ENCODE results near the gene PPT1. TPM values are rescaled to one million over a fixed set of nuclear protein-coding genes. Genes with fewer than 3 reads are reported as not detected.
A peak's percentile ranks its signal among the peaks of the same experiment; 100 is the strongest.
"Not testable (repeated sequence)": the region's sequence is repeated elsewhere in the genome, so short reads cannot be mapped to it uniquely, and the experiment has no call there.

The PPT1 gene
- total RNA-seq, 1 donor from 2014 or later: 82.7 TPM

GRCh38 chr1:40040511-40041465 is 56.3 kb downstream of the PPT1 start, which contains the start of gene CAP1:
Gene CAP1 (plus strand): TSS chr1:40040729. CDS start chr1:40059347, 18,618 bp downstream.
- H3K4me3 ChIP-seq (ENCODE audit: low read depth, low read length): peak within 1 kb of the TSS; percentile 87
- TF ChIP-seq, protein P1, sequence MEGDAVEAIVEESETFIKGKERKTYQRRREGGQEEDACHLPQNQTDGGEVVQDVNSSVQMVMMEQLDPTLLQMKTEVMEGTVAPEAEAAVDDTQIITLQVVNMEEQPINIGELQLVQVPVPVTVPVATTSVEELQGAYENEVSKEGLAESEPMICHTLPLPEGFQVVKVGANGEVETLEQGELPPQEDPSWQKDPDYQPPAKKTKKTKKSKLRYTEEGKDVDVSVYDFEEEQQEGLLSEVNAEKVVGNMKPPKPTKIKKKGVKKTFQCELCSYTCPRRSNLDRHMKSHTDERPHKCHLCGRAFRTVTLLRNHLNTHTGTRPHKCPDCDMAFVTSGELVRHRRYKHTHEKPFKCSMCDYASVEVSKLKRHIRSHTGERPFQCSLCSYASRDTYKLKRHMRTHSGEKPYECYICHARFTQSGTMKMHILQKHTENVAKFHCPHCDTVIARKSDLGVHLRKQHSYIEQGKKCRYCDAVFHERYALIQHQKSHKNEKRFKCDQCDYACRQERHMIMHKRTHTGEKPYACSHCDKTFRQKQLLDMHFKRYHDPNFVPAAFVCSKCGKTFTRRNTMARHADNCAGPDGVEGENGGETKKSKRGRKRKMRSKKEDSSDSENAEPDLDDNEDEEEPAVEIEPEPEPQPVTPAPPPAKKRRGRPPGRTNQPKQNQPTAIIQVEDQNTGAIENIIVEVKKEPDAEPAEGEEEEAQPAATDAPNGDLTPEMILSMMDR (IDR thresholded peaks at IDR 0.05; ENCODE audit: insufficient read depth, low read length, poor library complexity, severe bottlenecking): no peak
- peak; percentile 92 for DNase-seq (ENCODE audit: low read depth)
- H3K27me3 ChIP-seq (ENCODE audit: control insufficient read depth, insufficient read depth, low read length): no peaks in the 10 kb centered on the region
- H3K36me3 ChIP-seq (ENCODE audit: control insufficient read depth, insufficient read depth, low read length): peaks cover 2% of the 10 kb centered on the region

DNA sequence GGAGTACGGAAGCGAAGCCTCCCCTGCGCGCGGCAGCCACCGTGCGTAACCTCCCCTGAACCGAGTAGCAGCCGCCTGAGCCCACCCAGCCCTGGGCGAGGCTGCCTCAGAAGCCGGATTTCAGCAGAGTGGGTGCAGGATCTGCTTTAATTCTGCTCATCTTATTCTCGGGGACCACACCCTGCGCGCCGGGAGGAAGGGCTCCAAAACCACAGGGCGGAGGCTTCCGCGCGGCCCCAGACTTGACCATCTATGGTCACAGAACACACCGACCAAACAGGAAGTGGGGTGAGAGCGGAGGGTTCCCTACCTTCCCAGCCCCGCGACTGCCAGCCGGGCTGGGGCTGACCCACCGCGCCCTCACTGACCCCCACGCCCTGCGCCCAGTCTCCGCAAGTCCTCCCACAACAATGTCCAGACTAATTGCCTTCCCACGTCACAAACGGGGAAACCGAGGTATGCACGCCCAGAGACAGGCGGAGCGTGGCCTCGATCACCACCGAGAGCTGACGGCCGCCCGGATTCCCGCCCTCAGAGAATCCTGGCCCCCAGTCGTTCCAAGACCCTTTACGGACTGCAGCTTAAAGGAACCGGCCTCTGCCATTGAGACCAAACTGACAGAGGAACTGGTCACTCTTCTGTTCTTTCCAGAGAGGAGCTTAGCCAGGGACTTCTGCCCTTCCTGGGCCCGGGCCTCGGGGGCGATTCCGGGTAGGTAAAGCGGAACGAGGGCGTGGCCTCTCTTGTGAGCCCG is 57.1 kb downstream of the PPT1 start:
- TF ChIP-seq, protein P1 (IDR thresholded peaks at IDR 0.05; ENCODE audit: insufficient read depth, low read length, poor library complexity, severe bottlenecking): no peak
- H3K36me3 ChIP-seq (ENCODE audit: control insufficient read depth, insufficient read depth, low read length): peaks cover 2% of the 10 kb centered on the region
- no peaks in the 10 kb centered on the region for H3K27me3 ChIP-seq (ENCODE audit: control insufficient read depth, insufficient read depth, low read length)
- peak overlapping the region; percentile 81 for H3K4me3 ChIP-seq (ENCODE audit: low read depth, low read length)
- DNase-seq (ENCODE audit: low read depth): peak; percentile 70

GRCh38 chr1:40039245-40039756 is 57.8 kb downstream of the PPT1 start:
- no peak for DNase-seq (ENCODE audit: low read depth)
- TF ChIP-seq, protein P1 (IDR thresholded peaks at IDR 0.05; ENCODE audit: insufficient read depth, low read length, poor library complexity, severe bottlenecking): peak; percentile 21
- Histone ChIP-seq H3K36me3 (ENCODE audit: control insufficient read depth, insufficient read depth, low read length) (peaks cover 2% of the 10 kb centered on the region), H3K4me3 (ENCODE audit: low read depth, low read length) (peak overlapping the region; percentile 81), H3K27me3 (ENCODE audit: control insufficient read depth, insufficient read depth, low read length) (no peaks in the 10 kb centered on the region)

DNA sequence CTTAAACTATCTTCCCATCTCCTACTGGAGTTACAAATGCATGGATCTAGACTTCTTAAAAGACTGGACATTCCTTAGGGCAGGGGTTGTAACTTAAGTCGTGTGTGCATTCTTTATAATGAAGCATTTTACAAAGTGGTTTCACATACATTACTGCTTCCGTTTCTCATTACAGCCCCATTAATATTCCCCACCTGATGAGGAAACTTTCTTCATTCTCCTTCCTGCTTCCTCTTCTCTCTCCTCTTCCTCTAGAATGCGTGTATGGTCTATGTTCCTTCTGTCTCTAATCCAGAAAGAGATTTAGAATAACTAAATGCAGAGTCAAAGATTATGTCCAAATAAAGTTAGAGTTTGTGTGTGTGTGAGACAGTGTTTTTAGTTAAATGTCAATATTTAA is 58.4 kb downstream of the PPT1 start:
- H3K4me3 ChIP-seq (ENCODE audit: low read depth, low read length): no peak overlapping the region
- H3K36me3 ChIP-seq (ENCODE audit: control insufficient read depth, insufficient read depth, low read length): peaks cover 2% of the 10 kb centered on the region
- DNase-seq (ENCODE audit: low read depth): no peak
- no peaks in the 10 kb centered on the region for H3K27me3 ChIP-seq (ENCODE audit: control insufficient read depth, insufficient read depth, low read length)
- TF ChIP-seq, protein P1 (IDR thresholded peaks at IDR 0.05; ENCODE audit: insufficient read depth, low read length, poor library complexity, severe bottlenecking): no peak

- DNase-seq (ENCODE audit: low read depth); H3K36me3 ChIP-seq (ENCODE audit: control insufficient read depth, insufficient read depth, low read length); H3K27me3 ChIP-seq (ENCODE audit: control insufficient read depth, insufficient read depth, low read length); H3K4me3 ChIP-seq (ENCODE audit: low read depth, low read length): not testable (repeated sequence)
Observed at GRCh38 chr1:40037254-40037653, 59.8 kb downstream of the PPT1 start.

DNA sequence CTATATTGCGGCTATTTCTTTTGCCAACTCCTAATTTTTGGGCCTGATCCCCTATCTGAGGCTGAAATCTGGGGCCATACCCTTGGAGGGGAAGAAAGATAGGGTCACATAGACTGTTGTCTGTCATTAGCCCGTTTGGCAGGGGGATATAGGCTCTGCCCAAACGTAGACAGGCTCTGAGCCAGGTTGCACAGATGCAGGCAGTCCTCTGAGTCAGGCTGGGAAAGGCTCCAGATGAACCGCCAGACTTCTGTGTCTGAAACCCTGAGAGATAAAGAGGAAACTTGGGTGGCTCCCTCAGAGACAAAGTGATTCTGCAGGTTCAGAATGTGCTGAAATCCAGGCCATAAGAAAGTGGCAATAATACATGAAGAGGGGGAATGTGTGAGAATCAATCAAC is 60.5 kb downstream of the PPT1 start:
- H3K36me3 ChIP-seq (ENCODE audit: control insufficient read depth, insufficient read depth, low read length): no peaks in the 10 kb centered on the region
- no peaks in the 10 kb centered on the region for H3K27me3 ChIP-seq (ENCODE audit: control insufficient read depth, insufficient read depth, low read length)
- TF ChIP-seq, protein P1 (IDR thresholded peaks at IDR 0.05; ENCODE audit: insufficient read depth, low read length, poor library complexity, severe bottlenecking): no peak
- H3K4me3 ChIP-seq (ENCODE audit: low read depth, low read length): no peak overlapping the region
- no peak for DNase-seq (ENCODE audit: low read depth)
